Measurements from ENCODE around the gene CTNNA2. TPM values are rescaled to one million over a fixed set of nuclear protein-coding genes. Genes with fewer than 3 reads are reported as not detected.

CTNNA2 gene
- polyA plus RNA-seq, 2 of the 4 experiments (the other 2 are of a cell fraction), result 0.50 to 0.94 TPM

DNA sequence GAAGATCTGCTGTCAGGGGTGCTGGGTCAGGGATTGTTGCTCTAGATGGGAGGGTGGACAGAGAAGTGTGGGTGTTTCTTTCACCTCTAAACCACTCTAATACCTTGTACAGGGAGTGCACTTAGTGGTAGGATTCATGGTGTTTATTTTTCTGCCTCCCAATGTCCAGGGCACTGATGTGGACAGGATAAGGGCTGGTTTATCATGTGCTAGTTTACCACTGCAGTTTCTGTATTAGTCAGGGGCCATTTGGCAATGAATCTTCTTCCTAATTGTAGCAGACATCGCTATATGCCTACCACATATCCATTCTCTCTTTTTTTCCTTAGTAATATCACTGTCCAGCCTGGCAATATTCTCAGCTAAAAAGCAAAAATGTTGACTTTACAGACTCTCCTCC is 842.0 kb downstream of the CTNNA2 start:
- 5% methylated on average over 1 of the region's 1 CpG for WGBS (ENCODE audit: missing lambda C conversion rate)
- ChIA-PET CTCF (no interaction called here), POLR2A (no interaction called here)
- DNase-seq (ENCODE audit: low read depth in 1 of 2, low spot score in 1 of 2) (no peak), ATAC-seq (no peak), FAIRE-seq (no peak)
- H3K9me3 ChIP-seq, result peaks cover 4% of the 10 kb centered on the region; the same call in 1 of the 3 replicates
- no peak overlapping the region for H3K27ac ChIP-seq
- no peak for TF ChIP-seq FOXS1 (CRISPR knock-in tag; IDR thresholded peaks at IDR 0.05)
- TF ChIP-seq HDAC2 (IDR thresholded peaks at IDR 0.05), result no peak
- no peak for TF ChIP-seq RCOR1 (IDR thresholded peaks at IDR 0.05; ENCODE audit: low read depth, low read length)
- TF ChIP-seq GATA3 (IDR thresholded peaks at IDR 0.05; ENCODE audit: borderline replicate concordance), result no peak
- TF ChIP-seq EHF (CRISPR knock-in tag; IDR thresholded peaks at IDR 0.05), result no peak
- TF ChIP-seq NFE2L2 (conservative IDR thresholded peaks at IDR 0.05; ENCODE audit: low read length), result no peak
- no peak for TF ChIP-seq HOXB5 (CRISPR knock-in tag; IDR thresholded peaks at IDR 0.05)
- TF ChIP-seq RFX5 (IDR thresholded peaks at IDR 0.05), result no peak
- TF ChIP-seq CEBPB (IDR thresholded peaks at IDR 0.05), result no peak
- TF ChIP-seq HES2 (IDR thresholded peaks at IDR 0.05), result no peak
- no peak for TF ChIP-seq TP53 (CRISPR knock-in tag; IDR thresholded peaks at IDR 0.05)
- TF ChIP-seq KDM1A (IDR thresholded peaks at IDR 0.05; ENCODE audit: low read depth), result no peak
- no peak for TF ChIP-seq CHD2 (IDR thresholded peaks at IDR 0.05; ENCODE audit: low read length, partially characterized antibody)
- TF ChIP-seq TFCP2L1 (CRISPR knock-in tag; IDR thresholded peaks at IDR 0.05), result no peak
- TF ChIP-seq, protein P1, sequence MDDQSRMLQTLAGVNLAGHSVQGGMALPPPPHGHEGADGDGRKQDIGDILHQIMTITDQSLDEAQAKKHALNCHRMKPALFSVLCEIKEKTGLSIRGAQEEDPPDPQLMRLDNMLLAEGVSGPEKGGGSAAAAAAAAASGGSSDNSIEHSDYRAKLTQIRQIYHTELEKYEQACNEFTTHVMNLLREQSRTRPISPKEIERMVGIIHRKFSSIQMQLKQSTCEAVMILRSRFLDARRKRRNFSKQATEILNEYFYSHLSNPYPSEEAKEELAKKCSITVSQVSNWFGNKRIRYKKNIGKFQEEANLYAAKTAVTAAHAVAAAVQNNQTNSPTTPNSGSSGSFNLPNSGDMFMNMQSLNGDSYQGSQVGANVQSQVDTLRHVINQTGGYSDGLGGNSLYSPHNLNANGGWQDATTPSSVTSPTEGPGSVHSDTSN (IDR thresholded peaks at IDR 0.05), result no peak
- no peak for TF ChIP-seq HEYL (CRISPR knock-in tag; IDR thresholded peaks at IDR 0.05)
- TF ChIP-seq FOSL2 (IDR thresholded peaks at IDR 0.05), result no peak
- no peak for TF ChIP-seq FOSL2 (CRISPR knock-in tag; IDR thresholded peaks at IDR 0.05)
- no peak for TF ChIP-seq ZSCAN20 (CRISPR knock-in tag; IDR thresholded peaks at IDR 0.05)
- no peak for TF ChIP-seq POLR2AphosphoS2 (conservative IDR thresholded peaks at IDR 0.05; ENCODE audit: low read length)
- no peak overlapping the region for H3K4me3 ChIP-seq
- H3K4me2 ChIP-seq, result no peak overlapping the region
- no peaks in the 10 kb centered on the region for H3K4me1 ChIP-seq

- POLR2A ChIA-PET, result no interaction called here
- Histone ChIP-seq H3K9me3 (peaks cover 4% of the 10 kb centered on the region; the same call in 1 of the 3 replicates), H3K4me2 (no peak overlapping the region), H3K4me3 (no peak overlapping the region), H3K27ac (no peak overlapping the region), H3K4me1 (no peaks in the 10 kb centered on the region)
- no peak for TF ChIP-seq CBX2 (IDR thresholded peaks at IDR 0.05; ENCODE audit: borderline replicate concordance, low read depth)
- no peak for TF ChIP-seq ZC3H11A (IDR thresholded peaks at IDR 0.05)
- no peak for TF ChIP-seq HOXB5 (CRISPR knock-in tag; IDR thresholded peaks at IDR 0.05)
- TF ChIP-seq HDAC2 (IDR thresholded peaks at IDR 0.05), result no peak
- no peak for TF ChIP-seq RAD21 (conservative IDR thresholded peaks at IDR 0.05 in 1 of 2, IDR thresholded peaks at IDR 0.05 in 1 of 2)
- no peak for TF ChIP-seq MYC (IDR thresholded peaks at IDR 0.05; ENCODE audit: borderline replicate concordance, low read length)
- DNase-seq (ENCODE audit: low read depth in 1 of 2, low spot score in 1 of 2) (no peak), FAIRE-seq (no peak), ATAC-seq (no peak)
- CTCF ChIA-PET, result no interaction called here
Measured at GRCh38 chr2:80361904-80362303, 849.1 kb downstream of the CTNNA2 start.

- no peak for DNase-seq (ENCODE audit: low read depth in 1 of 2, low spot score in 1 of 2)
- no peak for FAIRE-seq
- no peaks in the 10 kb centered on the region for H3K4me1 ChIP-seq
- POLR2A ChIA-PET, result no interaction called here
- CTCF ChIA-PET, result no interaction called here
- H3K4me2 ChIP-seq, result no peak overlapping the region
- no peak for ATAC-seq
- H3K9me3 ChIP-seq, result peaks cover 4% of the 10 kb centered on the region; the same call in 1 of the 3 replicates
- WGBS (ENCODE audit: missing lambda C conversion rate), result 27% methylated on average over 5 of the region's 5 CpGs
- no peak overlapping the region for H3K27ac ChIP-seq
- TF ChIP-seq NR3C1 (IDR thresholded peaks at IDR 0.05), result no peak
- no peak for TF ChIP-seq MAFK (IDR thresholded peaks at IDR 0.05; ENCODE audit: partially characterized antibody)
- no peak for TF ChIP-seq HEYL (CRISPR knock-in tag; IDR thresholded peaks at IDR 0.05)
- TF ChIP-seq JUN (IDR thresholded peaks at IDR 0.05), result no peak
- no peak for TF ChIP-seq RARB (CRISPR knock-in tag; IDR thresholded peaks at IDR 0.05)
- TF ChIP-seq ELK1 (IDR thresholded peaks at IDR 0.05; ENCODE audit: low read depth, low read length), result no peak
- TF ChIP-seq NFE2L2 (conservative IDR thresholded peaks at IDR 0.05; ENCODE audit: low read length), result no peak
- no peak for TF ChIP-seq NPAS2 (CRISPR knock-in tag; IDR thresholded peaks at IDR 0.05; ENCODE audit: borderline replicate concordance)
- no peak for TF ChIP-seq RFX5 (IDR thresholded peaks at IDR 0.05)
- TF ChIP-seq SREBF2 (IDR thresholded peaks at IDR 0.05), result no peak
- no peak for TF ChIP-seq GATA3 (IDR thresholded peaks at IDR 0.05; ENCODE audit: borderline replicate concordance)
- no peak for TF ChIP-seq PHF8 (IDR thresholded peaks at IDR 0.05; ENCODE audit: borderline replicate concordance, low read depth)
- no peak overlapping the region for H3K4me3 ChIP-seq
Measured at GRCh38 chr2:80363330-80363729, 850.5 kb downstream of the CTNNA2 start.

Data from A549 (cell line).